LoVo (cell line): ENCODE measurements around the gene COX4I1.
"Not testable (repeated sequence)": the region's sequence is repeated elsewhere in the genome, so short reads cannot be mapped to it uniquely, and the experiment has no call there.

Experiments
- DNase-seq: peaks from one replicate; pipeline ENCODE4 v3.0.0-alpha.2; 2016; ENCODE audit warnings: low spot score

COX4I1 gene

GRCh38 chr16:85824161-85825135, 25.0 kb downstream of the COX4I1 start:
- no peak for DNase-seq

- no peak for DNase-seq
Observed at GRCh38 chr16:85825326-85825725, 25.8 kb downstream of the COX4I1 start.

- DNase-seq: no peak
Observed at GRCh38 chr16:85826686-85827247, 27.3 kb downstream of the COX4I1 start.

GRCh38 chr16:85828166-85828565, 28.7 kb downstream of the COX4I1 start:
- no peak for DNase-seq

GRCh38 chr16:85829171-85829719, 29.8 kb downstream of the COX4I1 start:
- DNase-seq: no peak

GRCh38 chr16:85829751-85830445, 30.4 kb downstream of the COX4I1 start:
- DNase-seq: no peak

GRCh38 chr16:85830821-85831220, 31.3 kb downstream of the COX4I1 start:
- DNase-seq: no peak

GRCh38 chr16:85832570-85833218, 33.2 kb downstream of the COX4I1 start:
- no peak for DNase-seq

- DNase-seq: no peak
Observed at GRCh38 chr16:85833219-85833920, 33.9 kb downstream of the COX4I1 start.

- DNase-seq: no peak
Observed at GRCh38 chr16:85834741-85835140, 35.2 kb downstream of the COX4I1 start.

GRCh38 chr16:85835227-85835751, 35.8 kb downstream of the COX4I1 start:
- no peak for DNase-seq

GRCh38 chr16:85835956-85836705, 36.6 kb downstream of the COX4I1 start:
- no peak for DNase-seq

GRCh38 chr16:85836706-85837582, 37.4 kb downstream of the COX4I1 start:
- DNase-seq: no peak

GRCh38 chr16:85837654-85838053, 38.2 kb downstream of the COX4I1 start:
- not testable (repeated sequence) for DNase-seq

GRCh38 chr16:85838381-85838780, 38.9 kb downstream of the COX4I1 start:
- no peak for DNase-seq

GRCh38 chr16:85838876-85839585, 39.5 kb downstream of the COX4I1 start:
- no peak for DNase-seq

GRCh38 chr16:85839681-85840240, 40.3 kb downstream of the COX4I1 start:
- no peak for DNase-seq

- no peak for DNase-seq
Observed at GRCh38 chr16:85840395-85840794, 40.9 kb downstream of the COX4I1 start.
